LHCN-M2 (cell line): ENCODE measurements around the gene LRRC70. TPM values are rescaled to one million over a fixed set of nuclear protein-coding genes. Genes with fewer than 3 reads are reported as not detected.
"Not testable (repeated sequence)": the region's sequence is repeated elsewhere in the genome, so short reads cannot be mapped to it uniquely, and the experiment has no call there.

ENCODE experiments used
- DNase-seq: peaks from one replicate; pipeline ENCODE4 v3.0.0-alpha.2; 2012; ENCODE audit warnings: low read depth
- total RNA-seq: library from RNA; depleted of rRNA; stranded (reverse); fragments of >200 nt; gene quantifications from 2 replicates; pipeline ENCODE4 v1.2.3, GENCODE V29; 2014; rRNA removed

LRRC70 gene
- total RNA-seq, 1 experiment from 2014 or later, result 0.17 TPM

DNA sequence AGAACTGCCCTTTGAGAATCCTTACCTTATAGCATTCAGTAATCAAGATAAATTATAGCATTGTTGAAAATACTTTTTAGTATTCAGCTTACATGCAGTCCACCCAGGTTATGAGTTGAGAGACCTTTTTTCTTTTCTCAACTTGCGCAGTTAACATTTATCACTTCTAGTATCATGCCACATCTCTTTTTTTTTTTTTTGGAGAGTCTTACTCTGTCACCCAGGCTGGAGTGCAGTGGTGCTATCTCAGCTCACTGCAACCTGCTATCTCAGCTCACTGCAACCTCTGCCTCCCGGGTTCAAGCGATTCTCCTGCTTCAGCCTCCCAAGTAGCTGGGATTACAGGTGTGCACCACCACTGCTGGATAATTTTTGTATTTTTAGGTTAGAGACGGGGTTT, 29.0 kb downstream of the LRRC70 start:
- no peak for DNase-seq

GRCh38 chr5:62608529-62609511, 30.2 kb downstream of the LRRC70 start:
- DNase-seq, result no peak

GRCh38 chr5:62614355-62614754, 35.7 kb downstream of the LRRC70 start:
- no peak for DNase-seq

DNA sequence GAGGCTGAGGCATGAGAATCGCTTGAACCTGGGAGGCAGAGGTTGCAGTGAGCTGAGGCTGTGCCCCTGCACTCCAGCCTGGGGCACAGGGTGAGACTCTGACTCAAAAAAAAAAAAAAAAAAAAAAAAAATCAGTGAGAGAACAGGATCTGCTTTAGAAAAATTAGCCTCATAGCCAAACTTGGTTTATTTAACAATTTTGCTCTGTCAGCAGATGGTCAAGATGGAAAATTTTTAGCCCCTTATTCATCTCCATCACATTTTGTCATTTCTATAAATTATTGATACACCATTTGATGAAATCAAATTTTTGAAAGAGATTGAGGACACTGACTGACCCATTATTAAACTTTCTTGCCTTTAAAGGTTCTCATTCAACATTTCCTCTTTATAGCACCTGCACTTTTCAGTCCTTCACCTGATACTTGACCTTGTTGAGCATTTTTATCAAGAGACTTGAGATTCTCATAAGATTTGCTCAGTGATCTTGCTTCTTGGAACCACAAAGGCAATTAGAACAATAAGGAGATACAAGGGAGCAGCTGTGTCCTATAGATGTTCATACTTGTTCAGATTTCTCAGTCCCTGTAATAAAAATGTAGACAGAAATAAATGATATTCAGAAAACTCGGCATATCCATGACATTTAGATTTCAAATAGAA, 38.1 kb downstream of the LRRC70 start:
- no peak for DNase-seq

- no peak for DNase-seq
Observed at GRCh38 chr5:62617943-62618342, 39.3 kb downstream of the LRRC70 start.

DNA sequence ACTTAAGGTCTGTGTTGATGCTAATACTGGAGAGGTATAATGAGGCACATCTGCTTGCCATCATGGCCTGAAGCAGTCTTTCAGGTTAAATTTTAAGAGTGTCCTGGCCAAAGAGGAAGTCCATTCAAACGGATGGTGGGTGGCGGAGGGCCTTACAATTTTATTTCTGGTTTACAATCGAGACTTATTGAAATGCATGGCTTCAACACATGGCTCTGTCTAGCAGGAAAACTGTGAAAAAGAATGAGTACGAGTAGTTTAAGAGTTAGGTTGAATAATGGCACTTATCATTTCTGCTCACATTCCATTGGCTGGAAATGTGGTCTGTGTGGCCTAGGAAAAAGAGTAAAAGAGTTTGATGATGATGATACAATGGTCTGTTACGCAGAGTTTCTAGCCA, 42.1 kb downstream of the LRRC70 start:
- no peak for DNase-seq

- no peak for DNase-seq
Observed at GRCh38 chr5:62621280-62621679, 42.7 kb downstream of the LRRC70 start.

- DNase-seq, result no peak
Observed at GRCh38 chr5:62623271-62623670, 44.7 kb downstream of the LRRC70 start.

DNA sequence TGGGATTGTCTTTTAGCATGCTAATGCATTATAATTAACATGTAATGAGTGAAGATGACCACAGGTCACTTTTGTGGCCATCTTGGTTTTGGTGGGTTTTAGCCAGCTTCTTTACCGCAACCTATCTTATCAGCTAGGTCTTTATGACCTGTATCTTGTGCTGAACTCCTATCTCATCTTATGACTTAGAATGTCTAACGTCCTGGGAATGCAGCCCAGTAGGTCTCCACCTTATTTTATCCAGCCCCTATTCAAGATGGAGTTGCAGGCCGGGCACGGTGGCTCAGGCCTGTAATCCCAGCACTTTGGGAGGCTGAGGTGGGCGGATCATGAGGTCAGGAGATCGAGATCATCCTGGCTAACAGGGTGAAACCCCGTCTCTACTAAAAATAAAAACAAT, 45.8 kb downstream of the LRRC70 start:
- not testable (repeated sequence) for DNase-seq

DNA sequence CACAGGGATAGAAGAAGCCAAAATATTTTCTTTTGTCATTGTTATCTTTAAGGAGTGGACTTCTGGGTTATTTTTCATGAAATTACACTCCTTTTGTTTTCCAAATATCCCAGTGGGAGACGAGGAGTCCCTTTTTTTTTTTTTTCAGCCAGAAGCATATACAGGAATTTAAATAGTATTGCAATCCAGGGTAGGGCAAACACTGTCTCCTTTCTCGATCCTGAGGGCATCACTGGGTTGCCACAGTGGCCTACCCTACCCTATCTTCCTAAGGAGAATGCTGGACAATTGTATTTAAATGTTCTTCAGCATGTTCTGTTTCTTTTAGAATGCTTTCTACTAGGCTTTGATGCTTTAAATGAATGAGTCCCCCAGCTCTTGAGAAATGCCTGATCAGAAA, 47.9 kb downstream of the LRRC70 start:
- no peak for DNase-seq

- no peak for DNase-seq
Observed at GRCh38 chr5:62627121-62627520, 48.5 kb downstream of the LRRC70 start.

DNA sequence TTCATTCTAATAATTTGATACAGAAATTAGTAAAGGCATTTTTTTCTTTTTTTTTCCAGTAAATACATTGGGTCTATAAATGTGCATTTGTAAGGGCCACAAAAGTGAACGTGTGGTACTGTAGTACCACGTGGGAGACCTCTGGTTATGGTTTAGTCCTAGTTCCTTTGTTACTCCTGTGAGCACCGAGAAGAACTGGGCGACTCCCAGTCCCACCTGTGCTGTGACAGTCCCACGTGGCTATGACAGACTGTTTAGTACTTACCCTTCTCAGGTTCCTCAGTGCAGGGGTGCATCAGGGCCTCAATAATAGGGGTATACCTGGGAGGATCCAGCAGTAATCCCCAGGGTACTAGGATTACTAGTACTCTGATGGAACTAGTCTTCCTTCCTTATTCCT, 49.3 kb downstream of the LRRC70 start:
- DNase-seq, result no peak

Other genes with a start within 250 kb of the LRRC70 start
- gene DIMT1, start 174.9 kb upstream of the LRRC70 start, total RNA-seq, result 38.3 and 39.5 TPM in 2 replicates
- gene IPO11, start 166.1 kb upstream of the LRRC70 start, total RNA-seq, result 26.8 and 29.3 TPM in 2 replicates